Heart left ventricle (tissue), 16 donors: Measurements from ENCODE around the gene S100B. TPM values are rescaled to one million over a fixed set of nuclear protein-coding genes. Genes with fewer than 3 reads are reported as not detected.

Experiments
- ATAC-seq, 4 donors: fragments of 200-7000 bp; cut with Tn5 transposase; one replicate each; pipeline ENCODE4 v1.9.1; 2020 to 2022; ENCODE audit warnings: moderate library complexity in 4 of 4, mild to moderate bottlenecking in 3 of 4, moderate number of reproducible peaks in 1 of 4
- DNase-seq, 5 donors: peaks; one replicate each; pipeline ENCODE4 v3.0.0-alpha.2; 2020
- H3K27ac ChIP-seq, 12 donors: fragments of 200-600 bp; sonication (generic) in 4 of 12; one replicate each; pipeline versions ENCODE4 v1.5.0 to v1.8.0; 2016 to 2022; ENCODE audit warnings: mild to moderate bottlenecking in 2 of 12
- H3K27me3 ChIP-seq, 9 donors: fragments of 200-600 bp; sonication (generic) in 2 of 9; one replicate each; pipeline versions ENCODE4 v1.5.1 to v1.8.0; 2016 to 2022; ENCODE audit warnings: mild to moderate bottlenecking in 3 of 9
- H3K36me3 ChIP-seq, 9 donors: fragments of 200-600 bp; sonication (generic) in 2 of 9; one replicate each; pipeline versions ENCODE4 v1.5.0 to v1.8.0; 2018 to 2022; ENCODE audit warnings: mild to moderate bottlenecking in 2 of 9
- H3K4me1 ChIP-seq, 12 donors: fragments of 200-600 bp; sonication (generic) in 4 of 12; one replicate each; pipeline versions ENCODE4 v1.5.0 to v1.8.0; 2016 to 2022; ENCODE audit warnings: mild to moderate bottlenecking in 3 of 12
- H3K4me3 ChIP-seq, 12 donors: fragments of 200-600 bp; sonication (generic) in 4 of 12; one replicate each; pipeline versions ENCODE4 v1.5.0 to v1.8.0; 2017 to 2022; ENCODE audit warnings: mild to moderate bottlenecking in 9 of 12, moderate library complexity in 4 of 12
- H3K9me3 ChIP-seq, 12 donors: fragments of 200-600 bp; sonication (generic) in 4 of 12; one replicate each; pipeline versions ENCODE4 v1.5.0 to v1.8.0; 2016 to 2022; ENCODE audit warnings: mild to moderate bottlenecking in 1 of 12
- POLR2A ChIP-seq, 2 donors: fragments of 450-650 bp; IDR thresholded peaks; one replicate each; pipeline ENCODE4 v1.6.1; 2017; ENCODE audit warnings: antibody characterized with exemption in 2 of 2, mild to moderate bottlenecking in 2 of 2, moderate library complexity in 2 of 2
- WGBS, 4 donors: extraction: QIAGEN DNeasy Blood & Tissue Kit in 2 of 4; methylation state at CpG; one replicate each; pipeline versions ENCODE4 v1.1.5 to v1.1.7; 2013 to 2018; 5-methylcytosine and 5-hydroxymethylcytosine counted together
- intact Hi-C, 10 donors: fragments of 100-400 bp; cut with DNase I; formaldehyde crosslinking; loops; one replicate each; pipeline versions ENCODE4 v1.11.1 to v1.14.2; 2022
- polyA plus RNA-seq, 2 donors: library from polyadenylated mRNA; stranded (reverse); fragments of 200-250 nt; gene quantifications; one replicate each; pipeline ENCODE4 v1.2.3, GENCODE V29; 2013
- total RNA-seq, 9 donors: library from RNA; depleted of rRNA in 2 of 9; stranded (reverse); fragments of >200 nt in 2 of 9; fragmentation: NEBNext Ultra II Directional in 3 of 9; extraction: Animal tissue kit (Norgen Biotek cat#: 25700) in 3 of 9; gene quantifications; one replicate each; pipeline versions ENCODE4 v1.1.0 to v1.2.4, GENCODE V29; 2016 to 2023
- TF ChIP-seq, protein P1 (sequence below), 12 donors: fragments of 200-600 bp; sonication (generic) in 4 of 12; IDR thresholded peaks; one replicate each; pipeline versions ENCODE4 v1.5.0 to v1.8.0; 2018 to 2022; ENCODE audit warnings: antibody characterized with exemption in 12 of 12, mild to moderate bottlenecking in 5 of 12
- donor health status: ischemic (EF 13 %, LVEDD 7.1; RV severe dilation, severe dysfunction).
- donor health status: healthy with polysubstance abuse.
- donor health status: DM: no; HTN: yes; CAD: no.
- donor health status: DM: no; HTN: no; CAD: no.
- donor health status: ischemic (EF 25% LVEDD 6.9; RV normal size, moderate dysfunction).
- donor health status: ischemic (EF 25% LVEDD 5.7; RV mildly dilated, moderate dysfunction).
- donor health status: healthy.
- donor health status: DM: yes; HTN: yes; CAD: no.
- donor health status: ischemic (EF 35%, LVEDD 5.7; RV mildly dilated, moderate dysfunction).
- donor health status: nonischemic (EF 11% LVEDD 7.7; RV severe dilation, severe dysfunction).
- donor health status: DM: yes; HTN: yes; CAD: no.
- donor health status: PGD.
- donor health status: ischemic (EF 29% LVEDD 5.4; RV normal size, mild dysfunction).
- donor health status: nonischemic (EF 23%, LVEDD 6.1; RV moderate dilation, normal function).

Gene S100B
- total and polyA plus RNA-seq, 11 donors, result 0.49 to 36.3 (median 3.3) TPM

DNA sequence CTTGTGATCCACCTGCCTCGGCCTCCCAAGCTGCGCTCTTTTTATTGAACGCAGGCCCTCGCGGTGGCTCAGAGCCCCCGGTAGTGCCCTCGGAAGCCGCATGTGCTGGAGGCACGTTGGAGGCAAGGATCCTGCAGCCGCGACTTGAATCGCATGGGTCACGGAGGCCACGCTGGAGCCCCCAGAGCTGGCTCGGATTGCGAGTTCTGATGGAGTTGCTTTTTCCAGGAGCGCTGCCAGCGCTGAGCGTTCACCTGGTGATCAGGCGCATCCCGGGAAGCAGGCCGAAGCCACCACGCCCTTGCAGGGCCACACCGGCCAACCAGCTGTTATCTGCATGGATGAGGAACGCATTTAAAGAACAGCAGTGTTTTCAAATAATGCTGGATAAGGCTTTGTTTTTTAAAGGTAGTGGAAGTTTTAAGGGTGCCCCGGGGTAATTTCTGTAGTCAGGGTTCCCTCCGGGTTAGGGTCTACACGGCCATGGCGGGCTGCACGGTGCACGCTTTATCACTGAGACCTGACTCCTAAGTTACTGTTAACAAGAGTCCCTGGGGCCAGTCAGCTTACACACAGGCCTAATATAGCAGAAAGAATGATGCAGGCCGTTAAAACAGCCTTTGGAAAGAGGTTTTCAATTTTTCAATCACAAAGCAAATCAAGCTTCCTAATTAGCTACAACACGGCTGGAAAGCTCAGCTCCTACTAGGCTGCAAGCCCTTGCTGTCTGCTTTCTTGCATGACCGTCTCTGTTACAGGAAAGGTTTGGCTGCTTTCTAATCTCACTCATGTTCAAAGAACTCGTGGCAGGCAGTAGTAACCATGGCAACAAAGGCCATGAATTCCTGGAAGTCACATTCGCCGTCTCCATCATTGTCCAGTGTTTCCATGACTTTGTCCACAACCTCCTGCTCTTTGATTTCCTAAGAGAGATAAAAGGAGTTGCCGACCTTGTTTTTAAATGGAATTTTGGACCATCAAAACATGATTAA is 6.0 kb downstream of the S100B start:
- DNase-seq (peak in 4 of 5 donors; percentile 43 to 68 (median 50)), ATAC-seq (peak; percentile 55 to 87 (median 70))
- peaks cover 0 to 13% (median 8%) of the 10 kb centered on the region in 12 donors for H3K9me3 ChIP-seq
- intact Hi-C loops, result loop anchor here in 1 of 10 donors (2.0 kb wide), 1 partner anchor 36 kb away; the partner anchor contains the start of gene PRMT2
- peak overlapping the region in 7 of 12 donors; percentile 3 to 59 (median 29) for H3K27ac ChIP-seq
- H3K4me3 ChIP-seq, result no peak overlapping the region
- no peaks in the 10 kb centered on the region for H3K36me3 ChIP-seq
- peaks cover 0 to 22% (median 13%) of the 10 kb centered on the region in 12 donors for H3K4me1 ChIP-seq
- H3K27me3 ChIP-seq, result no peaks in the 10 kb centered on the region
- no peak for TF ChIP-seq POLR2A (IDR thresholded peaks at IDR 0.05)
- TF ChIP-seq, protein P1, sequence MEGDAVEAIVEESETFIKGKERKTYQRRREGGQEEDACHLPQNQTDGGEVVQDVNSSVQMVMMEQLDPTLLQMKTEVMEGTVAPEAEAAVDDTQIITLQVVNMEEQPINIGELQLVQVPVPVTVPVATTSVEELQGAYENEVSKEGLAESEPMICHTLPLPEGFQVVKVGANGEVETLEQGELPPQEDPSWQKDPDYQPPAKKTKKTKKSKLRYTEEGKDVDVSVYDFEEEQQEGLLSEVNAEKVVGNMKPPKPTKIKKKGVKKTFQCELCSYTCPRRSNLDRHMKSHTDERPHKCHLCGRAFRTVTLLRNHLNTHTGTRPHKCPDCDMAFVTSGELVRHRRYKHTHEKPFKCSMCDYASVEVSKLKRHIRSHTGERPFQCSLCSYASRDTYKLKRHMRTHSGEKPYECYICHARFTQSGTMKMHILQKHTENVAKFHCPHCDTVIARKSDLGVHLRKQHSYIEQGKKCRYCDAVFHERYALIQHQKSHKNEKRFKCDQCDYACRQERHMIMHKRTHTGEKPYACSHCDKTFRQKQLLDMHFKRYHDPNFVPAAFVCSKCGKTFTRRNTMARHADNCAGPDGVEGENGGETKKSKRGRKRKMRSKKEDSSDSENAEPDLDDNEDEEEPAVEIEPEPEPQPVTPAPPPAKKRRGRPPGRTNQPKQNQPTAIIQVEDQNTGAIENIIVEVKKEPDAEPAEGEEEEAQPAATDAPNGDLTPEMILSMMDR (IDR thresholded peaks at IDR 0.05), result no peak
- WGBS, 4 donors, result 65 to 73% (median 71%) methylated on average over 35 to 38 of the region's 38 CpGs

DNA sequence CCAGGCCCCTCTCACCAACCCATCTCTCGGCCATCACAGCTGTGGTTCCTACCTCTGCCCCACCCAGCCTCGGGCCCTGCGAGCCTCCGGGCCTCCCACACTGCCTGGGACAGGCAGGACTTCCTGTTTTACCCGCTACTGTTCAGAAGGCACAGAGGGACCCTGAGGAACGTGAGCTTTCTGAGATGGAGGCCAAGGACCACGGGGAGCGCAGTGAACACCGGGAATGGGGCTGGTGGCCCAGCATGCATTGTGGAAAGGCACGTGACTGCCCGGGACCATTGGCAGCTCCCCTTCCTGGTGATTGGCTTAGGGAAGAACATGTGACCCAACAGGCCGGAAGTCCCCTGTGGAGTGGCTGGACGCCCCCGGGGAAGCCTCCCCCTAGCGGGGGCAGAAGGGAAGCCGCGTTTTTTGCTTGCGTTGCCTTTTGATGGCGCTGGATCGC is 7.0 kb downstream of the S100B start:
- TF ChIP-seq, protein P1 (IDR thresholded peaks at IDR 0.05), result no peak
- TF ChIP-seq POLR2A (IDR thresholded peaks at IDR 0.05), result no peak
- no peak overlapping the region for H3K4me3 ChIP-seq
- DNase-seq (no peak), ATAC-seq (no peak)
- H3K9me3 ChIP-seq, result peaks cover 0 to 17% (median 8%) of the 10 kb centered on the region in 12 donors
- WGBS, 4 donors, result 85 to 88% (median 88%) methylated on average over 18 to 20 of the region's 20 CpGs
- H3K36me3 ChIP-seq, result no peaks in the 10 kb centered on the region
- intact Hi-C loops, result loop anchor here in 1 of 10 donors (2.0 kb wide), 1 partner anchor 37 kb away; the partner anchor contains the start of gene PRMT2
- H3K27ac ChIP-seq, result peak overlapping the region in 1 of 12 donors; percentile 53
- no peaks in the 10 kb centered on the region for H3K27me3 ChIP-seq
- H3K4me1 ChIP-seq, result peaks cover 0 to 22% (median 13%) of the 10 kb centered on the region in 12 donors

DNA sequence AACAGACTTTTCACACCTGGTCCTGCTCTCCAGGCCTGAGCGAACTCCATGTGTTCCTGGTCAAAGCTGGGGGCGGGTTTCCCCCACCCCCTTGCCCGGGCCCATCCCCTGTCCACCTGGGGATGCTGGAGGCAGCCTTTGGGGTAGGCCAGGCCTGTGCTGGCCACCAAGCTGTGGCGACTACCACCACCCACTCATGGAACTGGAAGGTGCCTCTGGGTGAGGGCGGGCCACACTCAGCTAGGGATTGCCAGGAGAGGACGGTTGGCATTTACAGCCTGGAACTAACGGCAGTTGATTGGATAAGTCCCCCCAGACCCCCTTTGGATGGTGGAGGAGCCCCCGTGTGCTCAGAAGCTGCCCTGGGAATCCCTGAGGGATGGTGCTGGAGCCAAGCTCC is 7.9 kb downstream of the S100B start:
- no peaks in the 10 kb centered on the region for H3K27me3 ChIP-seq
- H3K4me1 ChIP-seq, result peaks cover 0 to 22% (median 13%) of the 10 kb centered on the region in 12 donors
- ATAC-seq (no peak), DNase-seq (no peak)
- TF ChIP-seq, protein P1 (IDR thresholded peaks at IDR 0.05), result no peak
- TF ChIP-seq POLR2A (IDR thresholded peaks at IDR 0.05), result no peak
- 88 to 100% (median 94%) methylated on average over 6 to 8 of the region's 8 CpGs for WGBS, 4 donors
- H3K36me3 ChIP-seq, result no peaks in the 10 kb centered on the region
- H3K9me3 ChIP-seq, result peaks cover 0 to 17% (median 8%) of the 10 kb centered on the region in 12 donors
- intact Hi-C loops, result no loop called here
- H3K4me3 ChIP-seq, result no peak overlapping the region
- no peak overlapping the region for H3K27ac ChIP-seq

DNA sequence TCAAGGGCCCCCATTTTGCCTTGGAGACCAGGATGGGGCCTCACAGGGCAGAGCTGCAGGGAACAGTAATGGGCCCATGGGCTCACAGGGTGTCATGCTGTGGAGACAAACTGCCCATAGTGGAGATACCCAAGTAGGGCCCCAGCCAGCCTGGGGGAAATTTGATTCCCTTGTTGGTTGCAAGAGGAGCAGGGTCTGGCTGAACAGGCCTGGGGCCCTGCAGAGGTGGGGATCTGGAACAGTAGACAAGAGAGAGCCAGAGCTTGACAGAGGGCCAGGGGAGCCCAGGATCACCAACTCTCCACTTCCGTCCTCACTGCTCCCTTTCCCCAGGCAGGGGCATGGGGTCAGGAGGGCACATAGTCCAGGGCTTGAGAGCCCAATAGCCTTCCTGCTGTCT is 8.7 kb downstream of the S100B start:
- no peak for DNase-seq
- H3K4me1 ChIP-seq, result peaks cover 0 to 22% (median 13%) of the 10 kb centered on the region in 12 donors
- ATAC-seq, result no peak
- no peak overlapping the region for H3K27ac ChIP-seq
- H3K4me3 ChIP-seq, result no peak overlapping the region
- 92 to 100% (median 100%) methylated on average over 1 of the region's 1 CpG for WGBS, 4 donors
- intact Hi-C loops, result no loop called here
- H3K27me3 ChIP-seq, result no peaks in the 10 kb centered on the region
- H3K36me3 ChIP-seq, result no peaks in the 10 kb centered on the region
- peaks cover 0 to 25% (median 8%) of the 10 kb centered on the region in 12 donors for H3K9me3 ChIP-seq
- TF ChIP-seq, protein P1 (IDR thresholded peaks at IDR 0.05), result no peak
- no peak for TF ChIP-seq POLR2A (IDR thresholded peaks at IDR 0.05)
